ENCODE data around the gene MISFA.
"Not testable (repeated sequence)": the region's sequence is repeated elsewhere in the genome, so short reads cannot be mapped to it uniquely, and the experiment has no call there.

The MISFA gene

GRCh38 chr11:18599739-18600230 is at the start of gene MISFA:
TSS of gene MISFA (plus strand) at chr11:18599789. CDS start at chr11:18599929, 140 bp downstream.
- DNase-seq (ENCODE audit: low read depth in 1 of 2, low spot score in 1 of 2), result no peak

GRCh38 chr11:18563090-18563730 is 36.4 kb upstream of the MISFA start:
- no peak for DNase-seq (ENCODE audit: low read depth in 1 of 2, low spot score in 1 of 2)

DNA sequence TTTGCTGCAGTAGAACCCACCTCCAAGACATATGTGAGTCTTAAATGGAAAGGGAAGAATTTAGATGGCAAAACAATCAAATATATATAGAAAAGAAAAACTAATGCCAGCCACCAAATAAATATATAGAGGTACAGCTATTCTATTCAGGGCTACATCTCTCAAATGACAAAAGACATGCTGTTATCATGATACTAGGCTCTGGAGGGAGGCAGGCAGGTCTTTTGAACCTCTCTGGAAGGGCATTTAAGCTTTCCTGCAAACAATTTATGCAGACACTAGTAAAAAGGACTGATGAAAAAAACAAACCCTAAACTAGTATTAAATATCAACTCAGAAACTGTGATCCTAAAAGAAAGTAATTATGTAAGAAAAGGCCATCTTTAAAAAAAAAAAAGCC is 35.4 kb upstream of the MISFA start:
- DNase-seq (ENCODE audit: low read depth in 1 of 2, low spot score in 1 of 2), result no peak

DNA sequence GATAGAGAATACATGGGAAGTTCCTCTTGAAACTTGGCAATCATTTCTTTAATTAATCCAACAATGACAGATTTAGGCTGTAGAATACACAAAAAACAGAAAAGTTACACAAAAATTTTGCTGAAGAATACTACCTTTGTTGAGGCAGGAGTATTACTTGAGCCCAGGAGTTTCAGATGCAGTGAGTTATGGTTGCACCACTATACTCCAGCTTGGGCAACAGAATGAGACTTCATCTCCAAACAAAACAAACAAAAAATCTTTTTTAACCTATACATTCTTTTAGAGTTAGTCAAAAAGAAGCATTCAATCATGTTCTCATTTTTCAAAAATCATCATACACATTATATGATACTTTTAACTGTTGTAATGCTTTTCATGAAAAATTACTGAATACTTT is 33.2 kb upstream of the MISFA start:
- DNase-seq (ENCODE audit: low read depth in 1 of 2, low spot score in 1 of 2), result no peak

GRCh38 chr11:18567081-18567480 is 32.5 kb upstream of the MISFA start:
- DNase-seq (ENCODE audit: low read depth in 1 of 2, low spot score in 1 of 2), result no peak

GRCh38 chr11:18575361-18575760 is 24.2 kb upstream of the MISFA start:
- DNase-seq (ENCODE audit: low read depth in 1 of 2, low spot score in 1 of 2), result no peak

- DNase-seq (ENCODE audit: low read depth in 1 of 2, low spot score in 1 of 2), result no peak
These were observed 20.5 kb upstream of the MISFA start for GRCh38 chr11:18578975-18579598.

DNA sequence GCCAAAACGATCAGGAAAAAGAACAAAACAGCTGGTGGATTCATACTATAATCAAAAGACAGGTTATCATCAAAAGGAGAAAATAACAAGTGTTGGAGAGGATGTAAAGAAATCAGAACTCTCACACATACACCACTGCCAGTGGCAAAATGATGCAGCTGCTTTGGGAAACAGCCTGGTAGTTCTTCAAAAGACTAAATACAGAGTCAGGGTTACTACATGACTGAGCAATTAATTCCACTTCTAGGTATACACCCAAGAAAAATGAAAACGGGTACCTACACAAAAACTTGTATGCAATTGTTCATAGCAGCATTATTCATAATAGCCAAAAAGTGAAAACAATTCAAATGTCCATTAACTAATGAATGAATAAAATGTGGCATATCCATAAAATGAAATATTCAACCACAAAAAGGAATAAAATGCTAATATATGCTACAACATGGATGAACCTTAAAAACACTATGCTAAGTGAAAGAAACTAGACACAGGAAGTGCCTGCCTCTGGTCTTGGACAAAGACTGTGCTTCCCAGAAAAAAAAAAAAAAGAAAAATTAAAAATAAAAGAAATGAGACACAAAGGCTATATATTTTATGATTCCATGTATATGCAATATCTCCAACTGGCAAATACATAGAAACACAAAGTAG is 19.3 kb upstream of the MISFA start:
- DNase-seq (ENCODE audit: low read depth in 1 of 2, low spot score in 1 of 2), result no peak

DNA sequence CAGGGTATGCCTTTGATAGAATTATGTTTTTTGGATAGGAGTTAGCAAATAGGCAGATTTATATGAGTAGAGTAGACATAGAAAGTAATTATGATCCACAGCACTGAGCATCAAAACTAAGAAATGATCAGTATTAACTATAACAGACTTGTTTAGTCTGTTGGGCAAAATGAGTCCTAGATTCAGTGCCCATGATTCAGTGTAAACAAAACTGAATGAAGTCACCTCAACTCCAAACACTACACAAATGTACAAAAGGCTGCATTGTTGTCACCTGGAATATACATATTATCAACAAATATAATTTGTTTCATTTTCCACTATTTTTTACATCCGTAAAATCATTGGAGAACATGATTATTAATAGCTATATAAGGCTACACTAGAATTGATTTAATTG is 17.8 kb upstream of the MISFA start:
- DNase-seq (ENCODE audit: low read depth in 1 of 2, low spot score in 1 of 2), result no peak

- peak; percentile 49 to 52 for DNase-seq (ENCODE audit: low read depth in 1 of 2, low spot score in 1 of 2)
These were observed 11.0 kb upstream of the MISFA start, which contains the start of gene UEVLD for GRCh38 chr11:18588297-18589252. TSS of gene UEVLD (minus strand) at chr11:18588734. CDS start at chr11:18588654, 80 bp downstream.

GRCh38 chr11:18590571-18590970 is 9.0 kb upstream of the MISFA start:
- DNase-seq (ENCODE audit: low read depth in 1 of 2, low spot score in 1 of 2), result no peak

DNA sequence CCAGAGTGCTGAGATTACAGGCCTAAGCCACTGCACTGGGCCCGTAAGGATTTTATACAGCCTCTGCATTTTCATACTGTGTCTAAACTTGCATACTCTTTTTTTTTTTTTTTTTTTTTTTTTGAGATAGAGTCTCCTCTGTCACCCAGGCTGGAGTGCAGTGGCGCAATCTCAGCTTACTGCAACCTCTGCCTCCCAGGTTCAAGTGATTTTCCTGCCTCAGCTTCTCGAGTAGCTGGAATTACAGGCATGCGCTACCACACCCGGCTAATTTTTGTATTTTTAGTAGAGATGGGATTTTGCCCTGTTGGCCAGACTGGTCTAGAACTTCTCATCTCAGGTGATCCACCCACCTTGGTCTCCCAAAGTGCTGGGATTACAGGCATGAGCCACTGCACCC is 5.5 kb upstream of the MISFA start:
- not testable (repeated sequence) for DNase-seq (ENCODE audit: low read depth in 1 of 2, low spot score in 1 of 2)

- DNase-seq (ENCODE audit: low read depth in 1 of 2, low spot score in 1 of 2), result no peak
These were observed 4.4 kb upstream of the MISFA start for GRCh38 chr11:18594999-18595749.

DNA sequence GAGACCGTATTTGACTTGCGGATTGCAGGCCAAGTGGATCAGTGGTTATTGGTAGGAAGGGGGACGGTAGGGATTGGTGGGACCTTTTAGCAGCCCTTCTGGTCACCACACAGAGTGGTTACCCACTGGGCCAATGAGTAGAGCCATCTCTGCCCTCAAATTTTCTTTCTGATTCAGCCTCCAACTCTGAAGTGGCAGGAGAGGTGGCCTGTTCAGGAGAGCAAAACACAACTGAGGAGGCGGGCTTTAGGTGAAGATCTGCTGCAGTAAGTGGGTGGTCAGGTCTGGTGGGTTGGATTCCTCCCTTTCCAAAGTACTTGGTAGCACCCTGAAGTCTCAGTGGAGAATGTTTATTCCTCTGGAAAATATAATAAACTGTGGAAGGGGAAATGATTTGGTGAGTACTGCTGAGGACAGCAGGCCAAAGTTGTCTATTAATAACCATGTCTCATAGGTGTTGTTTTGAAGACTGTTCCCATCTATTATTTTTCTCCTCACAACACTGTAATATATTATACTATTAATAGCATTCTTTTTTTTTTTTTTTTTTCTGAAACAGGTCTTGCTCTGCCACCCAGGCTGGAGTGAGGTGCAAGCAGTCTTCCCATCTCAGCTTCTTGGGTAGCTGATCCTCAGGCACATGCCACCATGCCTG is 1.5 kb downstream of the MISFA start:
- DNase-seq (ENCODE audit: low read depth in 1 of 2, low spot score in 1 of 2), result no peak

DNA sequence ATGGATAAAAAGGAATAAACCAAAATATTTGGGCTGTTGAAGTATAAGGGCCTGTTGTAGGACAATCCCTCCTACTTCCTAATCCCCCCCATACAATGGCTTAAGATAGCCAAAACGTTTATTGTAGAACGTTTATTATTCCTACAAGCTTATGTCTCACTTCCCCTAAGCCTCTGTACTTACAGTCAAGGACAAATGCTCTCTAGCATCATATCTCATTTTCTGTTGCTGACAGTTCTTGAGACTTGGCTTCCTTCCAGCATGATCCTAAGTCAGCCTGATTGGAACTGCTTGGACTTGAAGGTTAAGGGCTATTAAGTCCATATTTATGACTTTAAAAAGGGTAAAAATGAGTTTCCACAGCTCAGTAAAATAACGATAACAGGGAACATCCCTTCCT is 8.8 kb downstream of the MISFA start:
- DNase-seq (ENCODE audit: low read depth in 1 of 2, low spot score in 1 of 2), result no peak

GRCh38 chr11:18611196-18611595 is 11.6 kb downstream of the MISFA start:
- DNase-seq (ENCODE audit: low read depth in 1 of 2, low spot score in 1 of 2), result no peak

DNA sequence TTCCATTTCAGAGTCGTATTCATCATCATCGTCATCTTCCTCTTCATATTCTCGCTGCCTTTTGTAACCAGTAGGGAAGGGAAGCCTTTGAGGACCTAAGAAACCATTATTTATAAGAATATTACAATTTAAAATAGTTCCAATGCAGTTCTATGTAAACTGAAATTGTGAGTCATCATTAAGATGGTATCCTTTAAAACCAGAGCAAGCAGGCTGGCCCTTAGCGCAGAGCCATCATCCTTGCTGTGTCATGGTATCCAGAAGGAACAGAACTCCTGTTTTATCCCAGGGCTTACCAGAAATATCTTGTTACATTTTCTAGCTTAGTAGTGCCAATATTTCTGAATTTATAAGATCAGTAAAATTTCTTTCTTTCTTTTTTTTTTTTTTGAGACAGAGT is 12.8 kb downstream of the MISFA start:
- DNase-seq (ENCODE audit: low read depth in 1 of 2, low spot score in 1 of 2), result no peak

- DNase-seq (ENCODE audit: low read depth in 1 of 2, low spot score in 1 of 2), result no peak
These were observed 15.1 kb downstream of the MISFA start for GRCh38 chr11:18614667-18615066.

DNA sequence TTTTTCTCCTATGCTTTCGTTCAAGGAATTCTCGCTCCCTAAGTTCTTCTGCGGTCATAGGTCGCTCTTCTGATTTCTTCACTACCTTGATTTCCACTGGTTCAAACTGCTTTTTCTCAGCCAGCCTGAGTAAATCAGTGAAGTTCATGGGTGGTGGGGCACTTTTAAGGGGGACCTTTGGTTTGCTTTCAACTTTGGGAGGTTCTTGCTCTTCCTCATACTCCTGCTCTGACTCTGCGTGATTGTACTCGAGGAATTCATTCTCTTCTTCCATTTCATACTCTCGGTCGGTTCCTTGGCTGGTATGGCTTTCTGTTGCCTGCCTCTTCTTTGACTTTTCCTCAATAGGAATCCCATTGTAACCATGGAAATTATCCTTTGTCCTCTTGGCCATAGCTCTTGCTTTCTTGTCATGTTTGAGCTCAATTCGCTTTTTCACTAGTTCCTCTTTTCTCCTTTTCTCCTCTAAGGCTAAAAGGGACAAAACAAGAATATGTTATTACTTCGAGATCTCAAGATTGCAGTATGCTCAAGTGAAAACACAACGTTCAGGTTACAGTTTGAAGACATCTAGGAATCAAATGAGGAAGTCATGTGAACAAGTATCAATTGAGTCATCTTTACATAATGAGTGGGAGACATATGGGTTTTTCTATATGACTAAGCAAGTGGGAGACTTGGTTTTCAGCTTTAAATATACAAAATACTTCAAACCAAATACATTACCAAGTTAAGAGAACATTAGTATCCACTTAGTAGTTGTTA is 16.2 kb downstream of the MISFA start:
- DNase-seq (ENCODE audit: low read depth in 1 of 2, low spot score in 1 of 2), result no peak

All from activated CD4-positive, alpha-beta T cell treated with anti-CD3 and anti-CD28 coated beads, Interleukin-2, amount 50 U/mL, for 24 hours (primary cell).